ENCODE measurements around the gene ENPP7. TPM values are rescaled to one million over a fixed set of nuclear protein-coding genes. Genes with fewer than 3 reads are reported as not detected.

The ENPP7 gene
- polyA plus RNA-seq, 12 donors = not detected

GRCh38 chr17:79791735-79792161 lies 61.0 kb downstream of the ENPP7 start:
- no peak for DNase-seq

Other genes starting within 250 kb of the ENPP7 start
- gene RBFOX3, start 119.9 kb upstream of the ENPP7 start, polyA plus RNA-seq (ENCODE audit: insufficient read length in 12 of 12) = 1 to 10 TPM in 2 of 12 donors, under 1 TPM in 8, not detected in 2; 0.17 to 1.2 (median 0.43) TPM
- 10 to 100 TPM in 3 of 12 donors, 1 to 10 TPM in 8, not detected in 1; 7.0 to 15.2 (median 8.9) TPM for gene CBX2, start 47.2 kb downstream of the ENPP7 start, polyA plus RNA-seq (ENCODE audit: insufficient read length in 12 of 12)
- 10 to 100 TPM in 1 of 12 donors, 1 to 10 TPM in 10, not detected in 1; 3.8 to 17.4 (median 4.5) TPM for gene CBX8, start 66.1 kb downstream of the ENPP7 start, polyA plus RNA-seq (ENCODE audit: insufficient read length in 12 of 12)
- 10 to 100 TPM in 4 of 12 donors, 1 to 10 TPM in 7, not detected in 1; 5.1 to 19.2 (median 7.3) TPM for gene CBX4, start 108.5 kb downstream of the ENPP7 start, polyA plus RNA-seq (ENCODE audit: insufficient read length in 12 of 12)

Data from muscle of arm (tissue), 12 donors.